ENCODE results near the gene PRDM8. TPM values are rescaled to one million over a fixed set of nuclear protein-coding genes. Genes with fewer than 3 reads are reported as not detected.

Gene PRDM8
- total and polyA plus RNA-seq, 7 donors = 1.2 to 17.4 (median 14.9) TPM; not detected in 1

- DNase-seq = no peak
Observed at GRCh38 chr4:80252427-80252826, 55.1 kb downstream of the PRDM8 start.

GRCh38 chr4:80252953-80253352, 55.6 kb downstream of the PRDM8 start:
- Histone ChIP-seq H3K36me3 (no peaks in the 10 kb centered on the region), H3K27ac (no peak overlapping the region), H3K9me3 (no peaks in the 10 kb centered on the region), H3K4me1 (no peaks in the 10 kb centered on the region), H3K27me3 (no peaks in the 10 kb centered on the region), H3K4me3 (no peak overlapping the region)
- intact Hi-C loops (cut with DNase I) = no loop called here
- TF ChIP-seq EP300 (IDR thresholded peaks at IDR 0.05) (no peak), CTCF (IDR thresholded peaks at IDR 0.05) (no peak), POLR2A (IDR thresholded peaks at IDR 0.05) (no peak), POLR2AphosphoS5 (IDR thresholded peaks at IDR 0.05) (no peak)
- no peak for DNase-seq

More at GRCh38 chr4:80252427-80252826, 55.1 kb downstream of the PRDM8 start:
- H3K36me3 ChIP-seq = no peaks in the 10 kb centered on the region
- H3K27ac ChIP-seq = no peak overlapping the region
- H3K27me3 ChIP-seq = no peaks in the 10 kb centered on the region
- H3K9me3 ChIP-seq = no peaks in the 10 kb centered on the region
- H3K4me3 ChIP-seq = no peak overlapping the region
- H3K4me1 ChIP-seq = no peaks in the 10 kb centered on the region
- intact Hi-C loops (cut with DNase I) = no loop called here
- no peak for TF ChIP-seq EP300 (IDR thresholded peaks at IDR 0.05)
- TF ChIP-seq POLR2AphosphoS5 (IDR thresholded peaks at IDR 0.05) = no peak
- TF ChIP-seq CTCF (IDR thresholded peaks at IDR 0.05) = no peak
- no peak for TF ChIP-seq POLR2A (IDR thresholded peaks at IDR 0.05)

- no peak for TF ChIP-seq POLR2A (IDR thresholded peaks at IDR 0.05)
- TF ChIP-seq EP300 (IDR thresholded peaks at IDR 0.05) = no peak
- Histone ChIP-seq H3K4me1 (no peaks in the 10 kb centered on the region), H3K4me3 (no peak overlapping the region), H3K27me3 (no peaks in the 10 kb centered on the region), H3K36me3 (no peaks in the 10 kb centered on the region), H3K27ac (no peak overlapping the region), H3K9me3 (no peaks in the 10 kb centered on the region)
- no peak for DNase-seq
- WGBS, 2 donors = 65 to 76% methylated on average over 4 of the region's 4 CpGs
- intact Hi-C loops (cut with DNase I) = no loop called here
Observed at GRCh38 chr4:80253510-80253909, 56.2 kb downstream of the PRDM8 start.

Other genes with a start within 250 kb of the PRDM8 start
- 100 to 1,000 TPM; 170 to 237 (median 212) TPM for gene ANTXR2, start 124.3 kb upstream of the PRDM8 start, total RNA-seq
- gene ANTXR2, start 124.3 kb upstream of the PRDM8 start, polyA plus RNA-seq = 10 to 100 TPM; 11.4 to 28.5 (median 13.4) TPM
- gene FGF5, start 69.2 kb downstream of the PRDM8 start, total RNA-seq = 1 to 10 TPM in 3 of 4 donors, under 1 TPM in 1; 0.33 to 6.2 (median 1.1) TPM
- gene FGF5, start 69.2 kb downstream of the PRDM8 start, polyA plus RNA-seq = under 1 TPM in 1 of 3 donors, not detected in 2; 0.03 TPM
- gene CFAP299, start 138.2 kb downstream of the PRDM8 start, total RNA-seq = 1 to 10 TPM in 1 of 4 donors, not detected in 3; 1.4 TPM
- not detected for gene CFAP299, start 138.2 kb downstream of the PRDM8 start, polyA plus RNA-seq

Data from sigmoid colon (tissue), 7 donors.